GM18870 (cell line): ENCODE data around the gene OAS2.
A peak's percentile ranks its signal among the peaks of the same experiment; 100 is the strongest.
"Not testable (repeated sequence)": the region's sequence is repeated elsewhere in the genome, so short reads cannot be mapped to it uniquely, and the experiment has no call there.

Experiments
- ATAC-seq: cut with Tn5 transposase; IDR thresholded peaks from one replicate; pipeline ENCODE4 v1.9.1; 2021; ENCODE audit warnings: moderate library complexity; ENCODE audit not compliant: unreplicated experiment

OAS2 gene

GRCh38 chr12:112979041-112979680, 842 bp downstream of the OAS2 start:
- no peak for ATAC-seq

- no peak for ATAC-seq
Observed at GRCh38 chr12:112980491-112981158, 2.3 kb downstream of the OAS2 start.

- ATAC-seq: no peak
Observed at GRCh38 chr12:112985642-112986290, 7.4 kb downstream of the OAS2 start.

GRCh38 chr12:112986291-112986800, 8.0 kb downstream of the OAS2 start:
- no peak for ATAC-seq

GRCh38 chr12:112987561-112987960, 9.2 kb downstream of the OAS2 start:
- ATAC-seq: no peak

GRCh38 chr12:112988224-112988623, 9.9 kb downstream of the OAS2 start:
- peak; percentile 53 for ATAC-seq

GRCh38 chr12:112988823-112989385, 10.6 kb downstream of the OAS2 start:
- ATAC-seq: not testable (repeated sequence)

GRCh38 chr12:112989806-112990205, 11.5 kb downstream of the OAS2 start:
- ATAC-seq: no peak

GRCh38 chr12:112992541-112993398, 14.5 kb downstream of the OAS2 start:
- no peak for ATAC-seq

GRCh38 chr12:112995008-112995407, 16.7 kb downstream of the OAS2 start:
- ATAC-seq: no peak

GRCh38 chr12:112996501-112996900, 18.2 kb downstream of the OAS2 start:
- no peak for ATAC-seq

GRCh38 chr12:112997506-112997905, 19.2 kb downstream of the OAS2 start:
- ATAC-seq: no peak

GRCh38 chr12:112998987-112999767, 20.9 kb downstream of the OAS2 start:
- ATAC-seq: no peak

GRCh38 chr12:113000433-113000832, 22.1 kb downstream of the OAS2 start:
- ATAC-seq: no peak

- no peak for ATAC-seq
Observed at GRCh38 chr12:113002155-113002554, 23.8 kb downstream of the OAS2 start.

- no peak for ATAC-seq
Observed at GRCh38 chr12:113002676-113003075, 24.4 kb downstream of the OAS2 start.

GRCh38 chr12:113003636-113004035, 25.3 kb downstream of the OAS2 start:
- no peak for ATAC-seq

- ATAC-seq: no peak
Observed at GRCh38 chr12:113005762-113006161, 27.4 kb downstream of the OAS2 start.

- no peak for ATAC-seq
Observed at GRCh38 chr12:113006206-113006605, 27.9 kb downstream of the OAS2 start.

- no peak for ATAC-seq
Observed at GRCh38 chr12:113006641-113007040, 28.3 kb downstream of the OAS2 start.
